SK-N-SH treated with all-trans-retinoic acid at 6 μM for 48 hours (cell line): Measurements from ENCODE around the gene IFT122.
A peak's percentile ranks its signal among the peaks of the same experiment; 100 is the strongest.

Experiments
- ATAC-seq: fragments of 200-7000 bp; cut with Tn5 transposase; 3 replicates; pipeline ENCODE4 v1.9.1; 2020; ENCODE audit warnings: mild to moderate bottlenecking, moderate library complexity
- ARNTL ChIP-seq: fragments of 450-650 bp; formaldehyde crosslinking; IDR thresholded peaks from 2 replicates; pipeline ENCODE4 v1.5.0; 2020; ENCODE audit warnings: low read depth, mild to moderate bottlenecking, moderate library complexity, borderline replicate concordance
- BACH2 ChIP-seq: fragments of 250-450 bp; sonication (Bioruptor Pico); IDR thresholded peaks from 2 replicates; pipeline ENCODE4 v1.9.0; 2021; ENCODE audit warnings: mild to moderate bottlenecking, borderline replicate concordance
- CSDC2 ChIP-seq: fragments of 250-450 bp; sonication (Bioruptor Pico); IDR thresholded peaks from 2 replicates; pipeline ENCODE4 v1.5.0; 2020; ENCODE audit warnings: mild to moderate bottlenecking, moderate library complexity
- ESRRG ChIP-seq: fragments of 250-450 bp; sonication (Bioruptor Pico); IDR thresholded peaks from 2 replicates; pipeline ENCODE4 v1.6.1; 2021; ENCODE audit warnings: mild to moderate bottlenecking
- GLIS3 ChIP-seq: fragments of 250-450 bp; sonication (Bioruptor Pico); IDR thresholded peaks from 2 replicates; pipeline ENCODE4 v1.5.0; 2020; ENCODE audit warnings: mild to moderate bottlenecking, moderate library complexity
- ISL1 ChIP-seq: fragments of 250-450 bp; sonication (Bioruptor Pico); IDR thresholded peaks from 2 replicates; pipeline ENCODE4 v2.1.2; 2022; ENCODE audit warnings: mild to moderate bottlenecking, moderate library complexity
- PPARA ChIP-seq: fragments of 250-450 bp; sonication (Bioruptor Pico); IDR thresholded peaks from 2 replicates; pipeline ENCODE4 v1.5.0; 2020; ENCODE audit warnings: mild to moderate bottlenecking, borderline replicate concordance
- RARB ChIP-seq: fragments of 250-450 bp; sonication (Bioruptor Pico); IDR thresholded peaks from 2 replicates; pipeline ENCODE4 v1.8.0; 2021; ENCODE audit warnings: mild to moderate bottlenecking, moderate library complexity
- TCF4 ChIP-seq: fragments of 250-450 bp; sonication (Bioruptor Pico); IDR thresholded peaks from 2 replicates; pipeline ENCODE4 v1.8.0; 2021; ENCODE audit warnings: mild to moderate bottlenecking, moderate library complexity, borderline replicate concordance
- TOX ChIP-seq: fragments of 250-450 bp; sonication (Bioruptor Pico); IDR thresholded peaks from 2 replicates; pipeline ENCODE4 v1.8.0; 2021; ENCODE audit warnings: mild to moderate bottlenecking, moderate library complexity, borderline replicate concordance
- ZC3H10 ChIP-seq: fragments of 250-450 bp; sonication (Bioruptor Pico); IDR thresholded peaks from 2 replicates; pipeline ENCODE4 v1.5.1; 2021; ENCODE audit warnings: mild to moderate bottlenecking, moderate library complexity
- ZFP3 ChIP-seq: fragments of 250-450 bp; sonication (Bioruptor Pico); IDR thresholded peaks from 2 replicates; pipeline ENCODE4 v1.5.0; 2020; ENCODE audit warnings: mild to moderate bottlenecking, moderate library complexity
- ZFP30 ChIP-seq: fragments of 450-650 bp; formaldehyde crosslinking; IDR thresholded peaks from 2 replicates; pipeline ENCODE4 v1.5.0; 2022; ENCODE audit warnings: mild to moderate bottlenecking, moderate library complexity
- ZNF565 ChIP-seq: fragments of 450-650 bp; formaldehyde crosslinking; conservative IDR thresholded peaks from 2 replicates; pipeline ENCODE4 v1.5.0; 2020; ENCODE audit warnings: low read depth, mild to moderate bottlenecking, moderate library complexity
- ZNF70 ChIP-seq: fragments of 450-650 bp; formaldehyde crosslinking; IDR thresholded peaks from 2 replicates; pipeline ENCODE4 v1.5.0; 2020; ENCODE audit warnings: mild to moderate bottlenecking, moderate library complexity
- ZNF8 ChIP-seq: fragments of 450-650 bp; formaldehyde crosslinking; IDR thresholded peaks from 2 replicates; pipeline ENCODE4 v1.5.0; 2020; ENCODE audit warnings: mild to moderate bottlenecking, moderate library complexity
- TF ChIP-seq, protein P1 (sequence below): fragments of 250-450 bp; sonication (Bioruptor Pico); IDR thresholded peaks from 2 replicates; pipeline ENCODE4 v1.5.1; 2020; ENCODE audit warnings: low read depth, mild to moderate bottlenecking, moderate library complexity
- TF ChIP-seq, protein P2 (sequence below): fragments of 250-450 bp; sonication (Bioruptor Pico); IDR thresholded peaks from 2 replicates; pipeline ENCODE4 v1.5.1; 2021; ENCODE audit warnings: mild to moderate bottlenecking, moderate library complexity
- TF ChIP-seq, protein P3 (sequence below): fragments of 250-450 bp; sonication (Bioruptor Pico); IDR thresholded peaks from 2 replicates; pipeline ENCODE4 v1.8.0; 2021; ENCODE audit warnings: low read depth, mild to moderate bottlenecking, moderate library complexity, borderline replicate concordance
- TF ChIP-seq, protein P4 (sequence below): fragments of 250-450 bp; sonication (Bioruptor Pico); IDR thresholded peaks from 2 replicates; pipeline ENCODE4 v1.5.0; 2020; ENCODE audit warnings: mild to moderate bottlenecking, moderate library complexity

Gene IFT122

DNA sequence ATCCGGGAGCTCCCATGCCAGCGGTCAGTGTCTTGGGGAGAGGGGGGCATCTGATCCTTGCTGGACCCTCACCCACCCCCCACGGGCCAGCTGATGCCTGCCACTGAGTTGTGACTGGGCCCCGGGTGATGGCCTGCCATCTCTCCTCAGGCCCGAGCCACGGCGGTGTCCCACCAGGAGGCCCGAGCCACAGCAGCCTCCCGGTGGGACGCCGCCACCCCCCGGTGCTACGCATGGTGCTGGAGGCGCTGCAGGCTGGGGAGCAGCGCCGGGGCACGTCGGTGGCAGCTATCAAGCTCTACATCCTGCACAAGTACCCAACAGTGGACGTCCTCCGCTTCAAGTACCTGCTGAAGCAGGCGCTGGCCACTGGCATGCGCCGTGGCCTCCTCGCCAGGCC is 107.2 kb downstream of the IFT122 start (continued):
- TF ChIP-seq, protein P1, sequence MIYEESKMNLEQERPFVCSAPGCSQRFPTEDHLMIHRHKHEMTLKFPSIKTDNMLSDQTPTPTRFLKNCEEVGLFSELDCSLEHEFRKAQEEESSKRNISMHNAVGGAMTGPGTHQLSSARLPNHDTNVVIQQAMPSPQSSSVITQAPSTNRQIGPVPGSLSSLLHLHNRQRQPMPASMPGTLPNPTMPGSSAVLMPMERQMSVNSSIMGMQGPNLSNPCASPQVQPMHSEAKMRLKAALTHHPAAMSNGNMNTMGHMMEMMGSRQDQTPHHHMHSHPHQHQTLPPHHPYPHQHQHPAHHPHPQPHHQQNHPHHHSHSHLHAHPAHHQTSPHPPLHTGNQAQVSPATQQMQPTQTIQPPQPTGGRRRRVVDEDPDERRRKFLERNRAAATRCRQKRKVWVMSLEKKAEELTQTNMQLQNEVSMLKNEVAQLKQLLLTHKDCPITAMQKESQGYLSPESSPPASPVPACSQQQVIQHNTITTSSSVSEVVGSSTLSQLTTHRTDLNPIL (CRISPR knock-in tag) = no peak
- TF ChIP-seq ISL1 = no peak
- TF ChIP-seq ZNF565 (CRISPR knock-in tag) = no peak
- no peak for TF ChIP-seq TCF4 (CRISPR knock-in tag)

DNA sequence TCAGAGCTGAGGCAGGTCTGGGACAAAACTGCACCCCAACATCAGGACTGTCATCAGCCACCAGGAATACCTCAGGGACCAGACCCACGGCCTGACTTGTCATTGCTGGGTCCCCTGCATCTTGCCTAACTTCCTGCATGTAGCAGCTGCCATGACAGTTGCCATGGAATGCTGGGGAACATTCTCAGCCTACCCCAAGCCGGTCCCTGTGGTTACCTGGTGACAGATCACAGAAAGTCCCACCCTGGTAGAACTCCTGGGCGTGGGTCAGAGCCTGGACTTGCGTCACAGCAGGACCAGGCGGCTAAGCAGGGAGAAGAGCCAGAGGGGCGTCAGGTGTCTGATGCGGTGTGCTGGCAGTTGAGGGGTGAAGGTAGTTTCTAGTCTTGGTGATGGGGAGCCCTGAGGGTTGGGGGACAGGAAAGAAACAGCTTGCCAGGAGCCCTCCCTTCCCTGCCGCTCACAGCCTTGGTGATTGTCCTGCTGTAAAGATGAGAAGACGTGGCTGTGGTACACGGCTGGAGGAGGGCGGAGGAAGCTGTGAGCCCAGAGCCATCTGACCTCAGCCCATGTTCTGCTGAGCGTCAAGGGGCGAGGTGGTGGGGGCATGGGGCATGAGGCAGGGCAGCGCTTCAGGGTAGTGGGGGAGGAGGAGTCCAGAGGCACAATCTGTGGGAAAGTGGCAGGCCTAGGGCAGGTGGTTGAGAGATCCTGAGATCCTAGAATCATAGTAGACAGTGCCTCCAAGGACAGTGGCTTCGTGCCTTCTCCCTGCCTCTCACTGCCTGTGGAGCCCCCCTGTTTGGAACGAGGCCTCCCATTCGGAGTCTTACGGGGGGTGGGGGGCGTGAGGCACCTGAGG is 108.3 kb downstream of the IFT122 start:
- no peak for ATAC-seq
- TF ChIP-seq, protein P2, sequence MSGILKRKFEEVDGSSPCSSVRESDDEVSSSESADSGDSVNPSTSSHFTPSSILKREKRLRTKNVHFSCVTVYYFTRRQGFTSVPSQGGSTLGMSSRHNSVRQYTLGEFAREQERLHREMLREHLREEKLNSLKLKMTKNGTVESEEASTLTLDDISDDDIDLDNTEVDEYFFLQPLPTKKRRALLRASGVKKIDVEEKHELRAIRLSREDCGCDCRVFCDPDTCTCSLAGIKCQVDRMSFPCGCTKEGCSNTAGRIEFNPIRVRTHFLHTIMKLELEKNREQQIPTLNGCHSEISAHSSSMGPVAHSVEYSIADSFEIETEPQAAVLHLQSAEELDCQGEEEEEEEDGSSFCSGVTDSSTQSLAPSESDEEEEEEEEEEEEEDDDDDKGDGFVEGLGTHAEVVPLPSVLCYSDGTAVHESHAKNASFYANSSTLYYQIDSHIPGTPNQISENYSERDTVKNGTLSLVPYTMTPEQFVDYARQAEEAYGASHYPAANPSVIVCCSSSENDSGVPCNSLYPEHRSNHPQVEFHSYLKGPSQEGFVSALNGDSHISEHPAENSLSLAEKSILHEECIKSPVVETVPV (CRISPR knock-in tag) = no peak
- TF ChIP-seq ARNTL (no peak), ZFP3 (no peak), ISL1 (no peak), ZC3H10 (CRISPR knock-in tag) (no peak), TOX (CRISPR knock-in tag) (no peak), CSDC2 (no peak), ZNF70 (CRISPR knock-in tag) (no peak), GLIS3 (CRISPR knock-in tag) (no peak), ZFP30 (CRISPR knock-in tag) (no peak), ZNF565 (CRISPR knock-in tag) (no peak)
- TF ChIP-seq, protein P3, sequence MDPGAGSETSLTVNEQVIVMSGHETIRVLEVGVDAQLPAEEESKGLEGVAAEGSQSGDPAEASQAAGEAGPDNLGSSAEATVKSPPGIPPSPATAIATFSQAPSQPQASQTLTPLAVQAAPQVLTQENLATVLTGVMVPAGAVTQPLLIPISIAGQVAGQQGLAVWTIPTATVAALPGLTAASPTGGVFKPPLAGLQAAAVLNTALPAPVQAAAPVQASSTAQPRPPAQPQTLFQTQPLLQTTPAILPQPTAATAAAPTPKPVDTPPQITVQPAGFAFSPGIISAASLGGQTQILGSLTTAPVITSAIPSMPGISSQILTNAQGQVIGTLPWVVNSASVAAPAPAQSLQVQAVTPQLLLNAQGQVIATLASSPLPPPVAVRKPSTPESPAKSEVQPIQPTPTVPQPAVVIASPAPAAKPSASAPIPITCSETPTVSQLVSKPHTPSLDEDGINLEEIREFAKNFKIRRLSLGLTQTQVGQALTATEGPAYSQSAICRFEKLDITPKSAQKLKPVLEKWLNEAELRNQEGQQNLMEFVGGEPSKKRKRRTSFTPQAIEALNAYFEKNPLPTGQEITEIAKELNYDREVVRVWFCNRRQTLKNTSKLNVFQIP = no peak

DNA sequence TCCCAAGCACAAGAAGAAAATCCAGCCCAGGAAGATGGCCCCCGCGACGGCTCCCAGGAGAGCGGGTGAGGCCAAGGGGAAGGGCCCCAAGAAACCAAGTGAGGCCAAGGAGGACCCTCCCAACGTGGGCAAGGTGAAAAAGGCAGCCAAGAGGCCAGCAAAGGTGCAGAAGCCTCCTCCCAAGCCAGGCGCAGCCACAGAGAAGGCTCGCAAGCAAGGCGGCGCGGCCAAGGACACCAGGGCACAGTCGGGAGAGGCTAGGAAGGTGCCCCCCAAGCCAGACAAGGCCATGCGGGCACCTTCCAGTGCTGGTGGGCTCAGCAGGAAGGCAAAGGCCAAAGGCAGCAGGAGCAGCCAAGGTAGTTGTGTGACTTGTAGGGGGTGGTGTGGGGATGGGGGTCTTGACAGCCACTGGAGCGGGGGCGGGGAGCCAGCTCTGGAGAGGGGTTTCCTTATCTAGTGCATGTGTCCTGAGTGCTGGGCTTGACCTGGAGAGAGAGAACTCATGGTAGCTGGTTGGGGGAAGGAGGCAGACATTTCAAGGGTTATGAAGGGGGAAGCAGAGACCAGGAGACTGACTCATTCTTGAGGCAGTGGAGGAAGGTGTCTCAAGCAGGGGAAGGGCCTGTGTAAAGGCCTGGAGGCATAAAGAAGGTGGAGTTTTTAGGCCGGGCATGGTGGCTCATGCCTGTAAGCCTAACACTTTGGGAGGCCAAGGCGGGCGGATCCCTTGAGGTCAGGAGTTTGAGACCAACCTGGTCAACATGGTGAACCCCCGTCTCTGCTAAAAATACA is 109.2 kb downstream of the IFT122 start:
- TF ChIP-seq RARB (CRISPR knock-in tag) (no peak), ARNTL (no peak), TCF4 (CRISPR knock-in tag) (no peak), ZNF8 (CRISPR knock-in tag) (no peak), BACH2 (CRISPR knock-in tag) (no peak), ZFP3 (no peak), ISL1 (no peak), PPARA (CRISPR knock-in tag) (no peak), TOX (CRISPR knock-in tag) (no peak), ESRRG (CRISPR knock-in tag) (no peak), ZFP30 (CRISPR knock-in tag) (no peak)
- TF ChIP-seq, protein P4, sequence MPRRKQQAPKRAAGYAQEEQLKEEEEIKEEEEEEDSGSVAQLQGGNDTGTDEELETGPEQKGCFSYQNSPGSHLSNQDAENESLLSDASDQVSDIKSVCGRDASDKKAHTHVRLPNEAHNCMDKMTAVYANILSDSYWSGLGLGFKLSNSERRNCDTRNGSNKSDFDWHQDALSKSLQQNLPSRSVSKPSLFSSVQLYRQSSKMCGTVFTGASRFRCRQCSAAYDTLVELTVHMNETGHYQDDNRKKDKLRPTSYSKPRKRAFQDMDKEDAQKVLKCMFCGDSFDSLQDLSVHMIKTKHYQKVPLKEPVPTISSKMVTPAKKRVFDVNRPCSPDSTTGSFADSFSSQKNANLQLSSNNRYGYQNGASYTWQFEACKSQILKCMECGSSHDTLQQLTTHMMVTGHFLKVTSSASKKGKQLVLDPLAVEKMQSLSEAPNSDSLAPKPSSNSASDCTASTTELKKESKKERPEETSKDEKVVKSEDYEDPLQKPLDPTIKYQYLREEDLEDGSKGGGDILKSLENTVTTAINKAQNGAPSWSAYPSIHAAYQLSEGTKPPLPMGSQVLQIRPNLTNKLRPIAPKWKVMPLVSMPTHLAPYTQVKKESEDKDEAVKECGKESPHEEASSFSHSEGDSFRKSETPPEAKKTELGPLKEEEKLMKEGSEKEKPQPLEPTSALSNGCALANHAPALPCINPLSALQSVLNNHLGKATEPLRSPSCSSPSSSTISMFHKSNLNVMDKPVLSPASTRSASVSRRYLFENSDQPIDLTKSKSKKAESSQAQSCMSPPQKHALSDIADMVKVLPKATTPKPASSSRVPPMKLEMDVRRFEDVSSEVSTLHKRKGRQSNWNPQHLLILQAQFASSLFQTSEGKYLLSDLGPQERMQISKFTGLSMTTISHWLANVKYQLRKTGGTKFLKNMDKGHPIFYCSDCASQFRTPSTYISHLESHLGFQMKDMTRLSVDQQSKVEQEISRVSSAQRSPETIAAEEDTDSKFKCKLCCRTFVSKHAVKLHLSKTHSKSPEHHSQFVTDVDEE (CRISPR knock-in tag) = no peak
- TF ChIP-seq, protein P1 (CRISPR knock-in tag) = no peak
- peak; percentile 47 for ATAC-seq
